ENCODE results near the gene EXOSC6.
"Not testable (repeated sequence)": the region's sequence is repeated elsewhere in the genome, so short reads cannot be mapped to it uniquely, and the experiment has no call there.

The EXOSC6 gene

GRCh38 chr16:70254180-70254964 is 2.6 kb upstream of the EXOSC6 start:
- no peak for DNase-seq (ENCODE audit: low read depth)

- peak; percentile 13 for DNase-seq (ENCODE audit: low read depth)
Observed at GRCh38 chr16:70253291-70254106, 1.8 kb upstream of the EXOSC6 start.

- no peak for DNase-seq (ENCODE audit: low read depth)
Observed at GRCh38 chr16:70252355-70252988, 732 bp upstream of the EXOSC6 start.

GRCh38 chr16:70250748-70251628 is 752 bp downstream of the EXOSC6 start:
- no peak for DNase-seq (ENCODE audit: low read depth)

DNA sequence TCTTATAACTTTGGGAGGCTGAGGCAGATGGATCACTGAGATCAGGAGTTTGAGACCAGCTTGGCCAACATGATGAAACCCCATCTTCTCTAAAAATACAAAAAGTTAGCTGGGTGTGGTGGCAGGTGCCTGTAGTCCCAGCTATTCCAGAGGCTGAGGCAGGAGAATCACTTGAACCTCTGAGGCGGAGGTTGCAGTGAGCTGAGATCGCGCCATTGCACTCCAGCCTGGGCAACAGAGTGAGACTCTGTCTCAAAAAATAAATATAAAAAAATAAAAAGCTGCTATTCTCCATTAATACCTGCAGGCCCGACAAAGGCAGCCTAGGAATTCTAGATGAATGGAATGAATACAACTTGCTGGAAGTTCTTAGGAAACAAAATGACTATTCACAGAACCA is 2.0 kb downstream of the EXOSC6 start:
- not testable (repeated sequence) for DNase-seq (ENCODE audit: low read depth)

- DNase-seq (ENCODE audit: low read depth): not testable (repeated sequence)
Observed at GRCh38 chr16:70238773-70239172, 13.0 kb downstream of the EXOSC6 start.

- DNase-seq (ENCODE audit: low read depth): not testable (repeated sequence)
Observed at GRCh38 chr16:70231831-70232230, 19.9 kb downstream of the EXOSC6 start.

DNA sequence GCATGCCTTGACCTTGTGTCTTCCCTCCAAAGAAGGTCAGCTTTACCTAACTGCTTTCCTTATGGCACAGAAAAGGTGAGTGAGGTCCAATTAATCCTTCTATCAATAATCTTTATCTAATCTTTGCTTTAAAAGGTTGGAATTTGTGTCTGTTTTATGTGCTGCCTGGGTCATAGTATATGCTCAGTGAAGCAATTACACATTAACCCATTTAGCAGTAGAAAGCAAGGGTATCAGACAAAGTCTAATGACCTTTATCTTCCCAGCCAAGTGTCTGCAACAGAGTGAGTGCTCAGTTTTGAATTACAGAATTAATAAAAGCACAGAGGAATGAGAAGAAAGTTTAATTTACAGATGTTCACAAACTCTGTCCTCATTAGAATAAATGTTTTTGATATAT is 25.7 kb downstream of the EXOSC6 start:
- not testable (repeated sequence) for DNase-seq (ENCODE audit: low read depth)

- DNase-seq (ENCODE audit: low read depth): not testable (repeated sequence)
Observed at GRCh38 chr16:70225430-70225829, 26.3 kb downstream of the EXOSC6 start.

DNA sequence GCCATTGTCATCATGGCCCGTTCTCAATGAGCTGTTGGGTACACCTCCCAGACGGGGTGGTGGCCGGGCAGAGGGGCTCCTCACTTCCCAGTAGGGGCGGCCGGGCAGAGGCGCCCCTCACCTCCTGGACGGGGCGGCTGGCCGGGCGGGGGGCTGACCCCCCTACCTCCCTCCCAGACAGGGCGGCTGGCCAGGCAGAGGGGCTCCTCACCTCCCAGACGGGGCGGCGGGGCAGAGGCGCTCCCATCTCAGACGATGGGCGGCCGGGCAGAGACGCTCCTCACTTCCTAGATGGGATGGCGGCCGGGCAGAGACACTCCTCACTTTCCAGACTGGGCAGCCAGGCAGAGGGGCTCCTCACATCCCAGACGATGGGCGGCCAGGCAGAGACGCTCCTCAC is 27.1 kb downstream of the EXOSC6 start:
- DNase-seq (ENCODE audit: low read depth): not testable (repeated sequence)

- not testable (repeated sequence) for DNase-seq (ENCODE audit: low read depth)
Observed at GRCh38 chr16:70223971-70224513, 27.7 kb downstream of the EXOSC6 start.

- not testable (repeated sequence) for DNase-seq (ENCODE audit: low read depth)
Observed at GRCh38 chr16:70223216-70223615, 28.5 kb downstream of the EXOSC6 start.

DNA sequence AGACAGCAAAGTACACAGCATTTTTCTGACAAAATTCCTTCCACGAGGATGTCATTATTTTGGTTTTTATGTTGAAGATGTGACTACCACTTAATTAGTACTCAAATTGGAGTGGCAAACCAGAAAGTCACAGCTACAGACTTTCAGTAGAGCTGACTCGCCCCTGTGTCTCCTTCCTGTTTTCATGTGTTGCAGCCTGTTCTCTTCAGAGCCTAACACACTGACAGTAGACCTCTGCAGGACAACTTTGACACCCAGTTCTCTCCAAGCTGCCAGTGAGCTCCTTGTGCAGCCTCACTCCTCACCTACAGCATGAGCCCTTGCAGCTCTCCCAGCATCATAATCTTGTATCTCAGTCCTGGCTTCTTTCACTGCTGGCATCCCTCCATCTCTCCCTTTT is 29.2 kb downstream of the EXOSC6 start:
- not testable (repeated sequence) for DNase-seq (ENCODE audit: low read depth)

- not testable (repeated sequence) for DNase-seq (ENCODE audit: low read depth)
Observed at GRCh38 chr16:70218586-70218985, 33.2 kb downstream of the EXOSC6 start.

DNA sequence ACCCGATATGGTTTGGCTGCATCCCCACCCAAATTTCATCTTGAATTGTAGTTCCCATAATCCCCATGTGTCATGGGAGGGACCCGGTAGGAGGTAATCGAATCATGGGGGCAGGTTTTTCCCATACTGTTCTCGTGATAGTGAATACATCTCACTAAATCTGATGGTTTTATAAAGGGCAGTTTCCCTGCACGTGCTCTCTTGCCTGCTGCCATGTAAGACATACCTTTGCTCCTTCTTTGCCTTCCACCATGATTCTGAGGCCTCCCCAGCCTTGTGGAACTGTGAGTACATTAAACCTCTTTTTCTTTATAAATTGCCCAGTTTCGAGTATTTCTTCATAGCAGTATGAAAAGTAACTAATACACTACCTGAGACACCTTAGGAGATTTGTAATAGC is 45.4 kb downstream of the EXOSC6 start:
- DNase-seq (ENCODE audit: low read depth): not testable (repeated sequence)

DNA sequence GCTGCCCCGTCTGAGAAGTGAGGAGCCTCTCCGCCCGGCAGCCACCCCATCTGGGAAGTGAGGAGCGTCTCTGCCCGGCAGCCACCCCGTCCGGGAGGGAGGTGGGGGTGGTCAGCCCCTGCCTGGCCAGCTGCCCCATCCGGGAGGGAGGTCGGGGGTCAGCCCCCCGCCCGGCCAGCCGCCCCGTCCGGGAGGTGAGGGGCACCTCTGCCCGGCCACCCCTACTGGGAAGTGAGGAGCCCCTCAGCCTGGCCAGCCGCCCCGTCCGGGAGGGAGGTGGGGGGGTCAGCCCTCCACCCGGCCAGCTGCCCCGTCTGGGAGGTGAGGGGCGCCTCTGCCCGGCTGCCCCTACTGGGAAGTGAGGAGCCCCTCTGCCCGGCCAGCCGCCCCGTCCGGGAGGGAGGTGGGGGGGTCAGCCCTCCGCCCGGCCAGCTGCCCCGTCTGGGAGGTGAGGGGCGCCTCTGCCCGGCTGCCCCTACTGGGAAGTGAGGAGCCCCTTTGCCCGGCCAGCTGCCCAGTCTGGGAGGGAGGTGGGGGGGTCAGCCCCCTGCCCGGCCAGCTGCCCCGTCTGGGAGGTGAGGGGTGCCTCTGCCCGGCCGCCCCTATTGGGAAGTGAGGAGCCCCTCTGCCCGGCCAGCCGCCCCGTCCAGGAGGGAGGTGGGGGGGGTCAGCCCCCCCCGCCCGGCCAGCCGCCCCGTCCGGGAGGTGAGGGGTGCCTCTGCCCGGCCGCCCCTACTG is 46.9 kb downstream of the EXOSC6 start:
- DNase-seq (ENCODE audit: low read depth): not testable (repeated sequence)

DNA sequence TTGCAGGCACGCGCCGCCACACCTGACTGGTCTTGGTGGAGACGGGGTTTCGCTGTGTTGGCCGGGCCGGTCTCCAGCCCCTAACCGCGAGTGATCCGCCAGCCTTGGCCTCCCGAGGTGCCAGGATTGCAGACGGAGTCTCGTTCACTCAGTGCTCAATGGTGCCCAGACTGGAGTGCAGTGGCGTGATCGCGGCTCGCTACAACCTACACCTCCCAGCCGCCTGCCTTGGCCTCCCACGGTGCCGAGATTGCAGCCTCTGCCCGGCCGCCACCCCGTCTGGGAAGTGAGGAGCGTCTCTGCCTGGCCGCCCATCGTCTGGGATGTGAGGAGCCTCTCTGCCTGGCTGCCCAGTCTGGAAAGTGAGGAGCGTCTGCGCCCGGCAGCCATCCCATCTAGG is 47.7 kb downstream of the EXOSC6 start:
- DNase-seq (ENCODE audit: low read depth): not testable (repeated sequence)

GRCh38 chr16:70203508-70203907 is 48.2 kb downstream of the EXOSC6 start:
- not testable (repeated sequence) for DNase-seq (ENCODE audit: low read depth)

- DNase-seq (ENCODE audit: low read depth): not testable (repeated sequence)
Observed at GRCh38 chr16:70200063-70200462, 51.7 kb downstream of the EXOSC6 start.

- not testable (repeated sequence) for DNase-seq (ENCODE audit: low read depth)
Observed at GRCh38 chr16:70199170-70199569, 52.6 kb downstream of the EXOSC6 start.
